GM12892 (cell line): ENCODE results near the gene SMPD3.

ENCODE experiments used
- POLR2A ChIP-seq: IDR thresholded peaks from 2 replicates; pipeline ENCODE4 v1.6.1; 2011; ENCODE audit warnings: low read depth, low read length, control low read depth
- POLR2AphosphoS5 ChIP-seq: IDR thresholded peaks from 2 replicates; pipeline ENCODE4 v1.6.1; 2011; ENCODE audit warnings: low read depth, low read length, control low read depth
- TAF1 ChIP-seq: IDR thresholded peaks from 2 replicates; pipeline ENCODE4 v1.6.1; 2011; ENCODE audit warnings: low read depth, mild to moderate bottlenecking, control low read depth, low read length, borderline replicate concordance

DNA sequence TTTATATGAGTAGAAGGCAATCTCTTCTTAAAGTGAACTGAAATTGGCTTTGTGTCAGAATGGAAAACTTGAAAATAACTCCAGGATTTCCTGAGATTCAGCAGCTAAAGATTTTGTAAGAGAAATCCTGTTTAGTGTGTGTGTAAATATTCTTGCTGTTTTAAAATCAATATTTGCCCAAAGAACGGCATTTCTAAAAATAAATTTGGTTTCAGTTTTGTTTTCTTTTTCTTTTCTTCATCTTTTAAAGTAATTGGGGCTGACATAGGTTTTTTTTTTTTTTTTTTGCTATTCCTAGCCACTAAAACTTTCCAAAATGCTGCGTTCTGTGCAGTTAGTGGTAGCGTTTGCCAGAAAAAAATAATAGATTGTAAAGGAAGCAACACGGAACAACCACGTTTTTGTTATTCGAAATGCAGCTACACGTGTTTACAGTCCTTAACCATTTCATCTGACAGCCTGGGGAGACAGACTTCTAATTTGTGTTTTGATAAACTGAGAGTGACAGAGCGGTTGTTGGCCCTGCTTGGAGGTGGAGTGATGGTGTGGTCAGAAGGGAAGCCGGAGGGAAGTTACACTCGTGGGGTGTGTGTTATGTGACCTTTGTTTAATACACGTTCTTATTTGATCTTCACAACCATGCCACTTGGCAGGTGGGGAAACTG lies 21.6 kb upstream of the SMPD3 start:
- TF ChIP-seq POLR2A (no peak), TAF1 (no peak), POLR2AphosphoS5 (no peak)
